Prostate gland (tissue), 2 donors: ENCODE data around the gene TMBIM6. TPM values are rescaled to one million over a fixed set of nuclear protein-coding genes. Genes with fewer than 3 reads are reported as not detected.
"Not testable (repeated sequence)": the region's sequence is repeated elsewhere in the genome, so short reads cannot be mapped to it uniquely, and the experiment has no call there.

Experiments used
- DNase-seq: peaks from one replicate; pipeline ENCODE4 v3.0.0-alpha.2; 2019; ENCODE audit warnings: low spot score
- H3K27ac ChIP-seq, 2 donors: fragments of 200-600 bp; sonication (generic); 2 replicates each; pipeline ENCODE4 v1.5.1; 2017 to 2019
- H3K27me3 ChIP-seq: fragments of 200-600 bp; sonication (generic); replicated peaks from 2 replicates; pipeline ENCODE4 v1.5.1; 2019; ENCODE audit not compliant: insufficient read depth
- H3K36me3 ChIP-seq, 2 donors: fragments of 200-600 bp; sonication (generic); 1 replicate in 1 of 2; 2 replicates in 1 of 2; pipeline versions ENCODE4 v1.5.1 to v1.8.1; 2017 to 2019
- H3K4me1 ChIP-seq: fragments of 200-600 bp; sonication (generic); replicated peaks from 2 replicates; pipeline ENCODE4 v1.5.1; 2019
- H3K4me3 ChIP-seq, 2 donors: fragments of 200-600 bp; sonication (generic); 2 replicates each; pipeline ENCODE4 v1.5.1; 2017 to 2019
- H3K9me3 ChIP-seq: fragments of 200-600 bp; sonication (generic); 2 replicates; pipeline ENCODE4 v1.5.1; 2017
- CTCF ChIP-seq, 4 experiments: fragments of 200-600 bp in 2 of 4; fragments of 450-650 bp in 2 of 4; sonication (generic) in 2 of 4; IDR thresholded peaks; 1 replicate in 3 of 4; 2 replicates in 1 of 4; pipeline ENCODE4 v1.5.1; 2016 to 2019; ENCODE audit warnings: antibody characterized with exemption in 4 of 4, mild to moderate bottlenecking in 2 of 4, moderate library complexity in 2 of 4
- POLR2A ChIP-seq: fragments of 450-650 bp; IDR thresholded peaks from one replicate; pipeline ENCODE4 v1.6.1; 2016; ENCODE audit warnings: antibody characterized with exemption, mild to moderate bottlenecking
- POLR2AphosphoS5 ChIP-seq: sonication (generic); formaldehyde crosslinking; IDR thresholded peaks from one replicate; pipeline ENCODE4 v1.6.1; 2017; ENCODE audit warnings: antibody characterized with exemption
- WGBS: methylation state at CpG from one replicate; pipeline ENCODE4 v1.1.5; 2018; 5-methylcytosine and 5-hydroxymethylcytosine counted together
- intact Hi-C: fragments of 100-400 bp; cut with DNase I; formaldehyde crosslinking; loops from one replicate; pipeline ENCODE4 v1.14.2; 2022
- total RNA-seq, 2 donors: library from RNA; depleted of rRNA; stranded (reverse); fragments of >200 nt; gene quantifications; one replicate each; pipeline ENCODE4 v1.1.0, GENCODE V29; 2016

The TMBIM6 gene
- total RNA-seq, 2 donors from 2014 or later: 541 to 778 TPM

DNA sequence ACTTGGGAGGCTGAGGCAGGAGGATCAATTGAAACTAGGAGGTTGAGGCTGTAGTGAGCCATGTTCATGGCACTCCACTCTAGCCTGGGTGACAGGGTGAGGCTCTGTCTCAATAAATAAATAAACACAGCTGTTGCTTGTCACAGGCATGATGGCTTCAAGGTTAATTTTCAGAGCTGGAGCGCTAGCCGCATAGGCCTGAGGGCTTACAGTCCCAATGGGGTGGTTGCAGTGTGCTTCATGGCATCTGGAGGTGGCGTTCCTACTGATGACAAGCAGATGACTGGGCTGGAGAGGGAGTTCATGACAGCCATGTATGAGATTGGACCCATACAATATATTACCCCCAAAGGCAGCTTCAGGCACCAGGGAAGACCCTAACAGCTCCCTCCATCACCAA, 32.5 kb upstream of the TMBIM6 start:
- no peaks in the 10 kb centered on the region for H3K36me3 ChIP-seq
- intact Hi-C loops: no loop called here
- no peak for TF ChIP-seq POLR2AphosphoS5
- TF ChIP-seq POLR2A: no peak
- TF ChIP-seq CTCF (IDR thresholded peaks at IDR 0.05): no peak
- H3K4me1 ChIP-seq: no peaks in the 10 kb centered on the region
- no peak overlapping the region for H3K4me3 ChIP-seq
- no peak overlapping the region for H3K27ac ChIP-seq
- H3K27me3 ChIP-seq: no peaks in the 10 kb centered on the region
- H3K9me3 ChIP-seq: no peaks in the 10 kb centered on the region
- 94% methylated on average over 3 of the region's 3 CpGs for WGBS
- DNase-seq: no peak

DNA sequence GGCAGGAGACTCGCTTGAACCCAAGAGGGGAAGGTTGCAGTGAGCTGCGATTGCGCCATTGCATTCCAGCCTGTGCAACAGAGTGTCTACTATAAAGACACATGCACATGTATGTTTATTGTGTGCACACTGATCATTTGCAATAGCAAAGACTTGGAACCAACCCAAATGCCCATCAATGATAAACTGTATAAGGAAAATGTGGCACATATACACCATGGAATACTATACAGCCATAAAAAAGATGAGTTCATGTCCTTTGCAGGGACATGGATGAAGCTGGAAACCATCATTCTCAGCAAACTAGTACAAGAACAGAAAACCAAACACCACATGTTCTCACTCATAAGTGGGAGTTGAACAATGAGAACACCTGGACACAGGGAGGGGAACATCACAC, 27.4 kb upstream of the TMBIM6 start:
- H3K4me3 ChIP-seq, H3K27me3 ChIP-seq, DNase-seq, H3K4me1 ChIP-seq, H3K36me3 ChIP-seq, H3K9me3 ChIP-seq, H3K27ac ChIP-seq, intact Hi-C loops: not testable (repeated sequence)
- 94% methylated on average over 3 of the region's 3 CpGs for WGBS

DNA sequence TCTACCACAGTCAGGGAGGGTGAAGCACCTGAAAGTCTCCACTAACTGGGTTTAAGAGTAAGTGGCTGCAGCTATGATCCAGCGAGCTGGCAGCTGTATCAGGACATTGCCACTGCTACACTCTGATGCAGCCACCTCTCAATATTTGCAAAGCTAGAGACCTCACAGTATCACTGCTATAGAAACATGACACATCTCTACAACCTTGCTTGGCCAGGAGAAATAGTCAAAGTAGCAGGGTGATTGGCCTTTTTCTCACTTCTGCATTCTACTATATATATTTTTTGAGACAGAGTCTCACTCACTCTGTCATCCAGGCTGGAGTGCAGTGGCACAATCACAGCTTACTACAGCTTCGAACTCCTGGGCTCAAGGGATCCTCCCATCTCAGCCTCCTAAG, 24.8 kb upstream of the TMBIM6 start:
- no peak overlapping the region for H3K27ac ChIP-seq
- DNase-seq: no peak
- H3K9me3 ChIP-seq: no peaks in the 10 kb centered on the region
- WGBS: 63% methylated on average over 2 of the region's 2 CpGs
- H3K36me3 ChIP-seq: no peaks in the 10 kb centered on the region
- no peak overlapping the region for H3K4me3 ChIP-seq
- intact Hi-C loops: no loop called here
- H3K27me3 ChIP-seq: no peaks in the 10 kb centered on the region
- TF ChIP-seq CTCF (IDR thresholded peaks at IDR 0.05) (no peak), POLR2A (no peak), POLR2AphosphoS5 (no peak)
- H3K4me1 ChIP-seq: no peaks in the 10 kb centered on the region

- 84% methylated on average over 3 of the region's 3 CpGs for WGBS
- H3K27me3 ChIP-seq, H3K9me3 ChIP-seq, DNase-seq, intact Hi-C loops, H3K36me3 ChIP-seq, H3K4me1 ChIP-seq, H3K27ac ChIP-seq, H3K4me3 ChIP-seq: not testable (repeated sequence)
Measured at GRCh38 chr12:49717800-49718199, 23.6 kb upstream of the TMBIM6 start.

DNA sequence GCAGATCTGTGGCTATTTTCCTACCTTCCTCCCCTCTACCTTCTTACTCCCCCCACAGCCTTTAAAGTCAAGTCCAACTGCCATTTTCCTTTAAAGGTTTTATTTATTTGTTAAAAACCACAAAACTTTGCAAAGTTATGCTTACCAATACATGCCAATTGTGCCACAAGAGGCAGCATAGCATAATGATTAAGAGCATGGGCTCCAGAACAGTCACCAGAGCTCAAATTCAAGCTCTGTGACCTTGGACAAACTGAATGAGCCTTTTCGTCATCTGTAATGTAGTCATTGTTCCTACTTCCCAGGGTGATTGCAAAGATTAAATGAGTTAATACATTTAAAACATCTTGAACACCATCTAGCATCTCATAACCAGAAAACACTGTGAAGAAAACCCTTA, 21.1 kb upstream of the TMBIM6 start:
- H3K4me3 ChIP-seq: no peak overlapping the region
- no peak for DNase-seq

DNA sequence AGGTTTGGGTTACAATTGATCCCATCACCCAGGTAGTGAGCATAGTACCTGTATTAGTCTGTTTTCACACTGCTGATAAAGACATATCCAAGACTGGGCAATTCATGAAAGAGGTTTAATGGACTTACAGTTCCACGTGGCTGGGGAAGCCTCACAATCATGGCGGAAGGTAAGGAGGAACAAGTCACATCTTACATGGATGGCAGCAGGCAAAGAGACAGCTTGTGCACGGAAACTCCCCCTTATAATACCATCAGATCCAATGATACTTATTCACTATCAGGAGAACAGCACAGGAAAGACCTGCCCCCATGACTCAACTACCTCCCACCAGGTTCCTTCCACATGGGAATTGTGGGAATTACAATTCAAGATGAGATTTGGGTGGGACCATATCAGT, 20.0 kb upstream of the TMBIM6 start:
- intact Hi-C loops, H3K36me3 ChIP-seq, H3K4me3 ChIP-seq, DNase-seq, H3K27ac ChIP-seq, H3K4me1 ChIP-seq, H3K9me3 ChIP-seq, H3K27me3 ChIP-seq: not testable (repeated sequence)
- WGBS: 80% methylated on average over 3 of the region's 3 CpGs

More for the DNA sequence above, 21.1 kb upstream of the TMBIM6 start:
- WGBS: 45% methylated on average over 1 of the region's 1 CpG
- intact Hi-C loops: no loop called here
- TF ChIP-seq POLR2A: no peak
- TF ChIP-seq CTCF (IDR thresholded peaks at IDR 0.05): no peak
- TF ChIP-seq POLR2AphosphoS5: no peak
- Histone ChIP-seq H3K27me3 (no peaks in the 10 kb centered on the region), H3K9me3 (no peaks in the 10 kb centered on the region), H3K27ac (no peak overlapping the region), H3K4me1 (no peaks in the 10 kb centered on the region), H3K36me3 (no peaks in the 10 kb centered on the region)

- WGBS: 88% methylated on average over 3 of the region's 3 CpGs
Measured at GRCh38 chr12:49728446-49728845, 12.9 kb upstream of the TMBIM6 start.

More at GRCh38 chr12:49728446-49728845, 12.9 kb upstream of the TMBIM6 start:
- Histone ChIP-seq H3K9me3 (no peaks in the 10 kb centered on the region), H3K36me3 (no peaks in the 10 kb centered on the region), H3K4me3 (no peak overlapping the region), H3K27ac (no peak overlapping the region), H3K27me3 (no peaks in the 10 kb centered on the region), H3K4me1 (no peaks in the 10 kb centered on the region)
- TF ChIP-seq POLR2A (no peak), CTCF (IDR thresholded peaks at IDR 0.05) (no peak), POLR2AphosphoS5 (no peak)
- no peak for DNase-seq
- intact Hi-C loops: no loop called here
